GM23248 (cell line): ENCODE data around the gene TMEM38A.

Experiments
- EZH2 ChIP-seq: fragments of 200-600 bp; sonication (generic); IDR thresholded peaks from 2 replicates; pipeline ENCODE4 v1.6.1; 2018; ENCODE audit warnings: antibody characterized with exemption, mild to moderate bottlenecking; ENCODE audit not compliant: insufficient read depth, poor library complexity, severe bottlenecking
- EZH2phosphoT487 ChIP-seq: fragments of 200-600 bp; sonication (generic); IDR thresholded peaks from 2 replicates; pipeline ENCODE4 v1.6.1; 2018; ENCODE audit warnings: antibody characterized with exemption, moderate library complexity, mild to moderate bottlenecking, low read depth; ENCODE audit not compliant: insufficient read depth

- no peak for TF ChIP-seq EZH2
- no peak for TF ChIP-seq EZH2phosphoT487
These were observed 39.7 kb upstream of the TMEM38A start for GRCh38 chr19:16621165-16621800.
